Measurements from ENCODE around the gene BHLHE23.

BHLHE23 gene

GRCh38 chr20:63006540-63007359 lies at the start of gene BHLHE23:
TSS of gene BHLHE23 (minus strand) at chr20:63006964. CDS start at chr20:63006774, 190 bp downstream.
- peak in 1 of 56 donors; percentile 37 for DNase-seq

- DNase-seq, result peak in 2 of 56 donors; percentile 20 to 43
Measured at GRCh38 chr20:63055575-63056235, 48.9 kb upstream of the BHLHE23 start.

DNA sequence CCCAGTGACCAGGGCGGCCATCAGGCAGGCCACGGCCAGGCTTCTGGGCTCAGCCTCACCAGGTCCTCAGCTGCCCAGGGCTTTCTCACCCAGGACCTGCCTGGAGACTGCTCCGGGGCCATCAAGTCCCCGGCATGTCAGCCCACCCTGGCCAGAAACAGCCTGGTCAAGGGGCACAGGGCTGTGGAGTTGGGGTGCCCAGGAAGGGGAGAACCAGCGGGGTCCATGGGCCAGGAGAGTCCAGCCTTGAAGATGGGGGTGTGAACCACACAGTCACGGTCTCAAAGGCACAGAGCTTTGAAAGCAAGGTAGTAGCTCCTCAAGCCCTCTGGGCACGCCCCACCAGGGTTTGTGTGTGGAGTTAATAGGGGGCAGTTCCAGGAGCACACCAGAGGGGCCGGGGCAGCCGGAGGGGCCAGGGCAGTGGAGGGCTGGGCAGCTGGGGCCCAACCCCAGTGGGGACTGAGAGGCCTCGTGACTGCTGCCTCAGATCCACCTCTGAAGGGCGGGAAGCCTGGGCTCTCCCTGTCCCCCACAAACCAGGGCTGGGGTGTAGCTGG lies 48.0 kb upstream of the BHLHE23 start:
- no peak for DNase-seq

DNA sequence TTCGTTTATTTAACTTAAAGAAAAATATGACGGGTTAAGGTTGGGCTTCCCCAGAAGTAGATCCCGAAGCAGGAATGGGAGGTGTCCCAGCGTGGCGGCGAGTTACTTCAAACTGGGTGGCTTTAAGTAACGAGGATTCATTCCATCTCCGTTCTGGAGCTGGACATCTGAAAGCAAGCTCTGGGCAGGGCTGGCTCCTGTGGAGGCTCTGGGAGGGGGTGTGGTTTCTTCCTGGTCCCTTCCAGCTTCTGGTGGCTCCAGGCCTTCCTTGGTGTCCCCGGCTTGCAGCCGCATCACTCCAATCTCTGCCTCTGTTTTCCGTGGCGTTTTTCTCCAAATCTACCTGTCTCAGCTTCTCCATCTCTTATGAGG lies 47.3 kb upstream of the BHLHE23 start:
- no peak for DNase-seq

GRCh38 chr20:63053432-63054102 lies 46.8 kb upstream of the BHLHE23 start:
- DNase-seq, result peak in 9 of 56 donors; percentile 3 to 55 (median 29)

DNA sequence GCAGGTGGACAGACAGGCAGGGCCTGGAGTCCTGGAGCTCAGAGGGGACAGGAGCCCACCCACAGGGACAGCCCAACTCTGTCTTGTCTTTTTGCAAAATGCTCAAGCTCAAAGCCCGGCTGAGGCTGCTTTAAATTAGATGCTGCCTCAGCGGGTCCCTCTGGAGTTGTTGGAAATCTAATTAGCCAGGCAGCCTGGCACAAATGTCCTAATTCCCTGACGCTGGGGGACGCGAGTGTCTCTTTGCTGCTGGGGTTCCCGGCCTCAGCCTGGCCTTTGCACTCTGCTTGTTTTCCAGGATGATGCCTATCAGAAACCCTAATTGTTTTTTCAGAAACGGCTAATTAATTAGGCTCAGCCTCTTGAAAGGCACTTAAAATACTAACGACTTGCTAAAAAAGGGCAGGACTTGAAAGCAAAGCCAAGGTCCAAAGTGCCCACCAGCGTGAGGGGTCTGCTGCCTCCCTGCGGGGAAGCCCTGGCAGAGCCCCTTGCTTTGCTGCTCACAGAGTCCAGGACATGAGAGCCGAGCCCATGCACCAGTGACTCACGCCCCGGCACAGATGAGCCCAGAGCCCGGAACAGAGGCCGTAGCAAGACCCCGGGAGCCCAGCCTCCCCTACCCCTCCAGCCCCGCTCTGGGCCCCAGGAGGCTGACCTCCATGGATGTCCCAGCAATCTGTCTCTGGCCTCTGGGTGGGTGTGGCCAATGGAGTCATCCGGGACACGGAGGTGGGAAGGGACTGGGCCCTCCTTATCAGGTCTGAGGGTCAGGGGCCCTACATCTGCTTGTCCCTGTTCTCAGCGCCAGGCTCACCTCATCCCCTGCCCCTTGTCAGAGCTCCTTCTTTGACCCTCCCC lies 46.0 kb upstream of the BHLHE23 start:
- DNase-seq, result no peak

DNA sequence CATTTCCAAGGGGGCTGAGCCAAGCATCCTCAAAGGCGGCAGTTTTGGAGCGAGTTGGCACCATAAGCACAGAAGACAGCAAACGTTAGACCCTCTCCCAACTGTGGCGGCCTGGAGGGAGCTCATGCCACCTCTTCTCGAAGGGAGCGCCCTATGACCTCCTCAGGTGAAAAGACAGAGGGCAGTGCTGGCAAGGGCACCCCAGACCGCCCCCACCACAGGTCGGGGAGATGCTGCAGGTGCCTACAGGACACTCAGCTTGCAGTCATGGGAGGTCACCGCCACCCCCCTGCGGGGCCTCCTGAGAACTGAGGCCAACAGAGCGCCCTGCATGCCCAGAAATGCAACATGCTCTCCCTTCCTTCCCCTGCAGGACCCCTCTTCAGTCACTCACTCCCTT lies 45.1 kb upstream of the BHLHE23 start:
- DNase-seq, result no peak

GRCh38 chr20:63051186-63051860 lies 44.6 kb upstream of the BHLHE23 start:
- DNase-seq, result no peak

GRCh38 chr20:63050406-63050805 lies 43.6 kb upstream of the BHLHE23 start:
- DNase-seq, result no peak

DNA sequence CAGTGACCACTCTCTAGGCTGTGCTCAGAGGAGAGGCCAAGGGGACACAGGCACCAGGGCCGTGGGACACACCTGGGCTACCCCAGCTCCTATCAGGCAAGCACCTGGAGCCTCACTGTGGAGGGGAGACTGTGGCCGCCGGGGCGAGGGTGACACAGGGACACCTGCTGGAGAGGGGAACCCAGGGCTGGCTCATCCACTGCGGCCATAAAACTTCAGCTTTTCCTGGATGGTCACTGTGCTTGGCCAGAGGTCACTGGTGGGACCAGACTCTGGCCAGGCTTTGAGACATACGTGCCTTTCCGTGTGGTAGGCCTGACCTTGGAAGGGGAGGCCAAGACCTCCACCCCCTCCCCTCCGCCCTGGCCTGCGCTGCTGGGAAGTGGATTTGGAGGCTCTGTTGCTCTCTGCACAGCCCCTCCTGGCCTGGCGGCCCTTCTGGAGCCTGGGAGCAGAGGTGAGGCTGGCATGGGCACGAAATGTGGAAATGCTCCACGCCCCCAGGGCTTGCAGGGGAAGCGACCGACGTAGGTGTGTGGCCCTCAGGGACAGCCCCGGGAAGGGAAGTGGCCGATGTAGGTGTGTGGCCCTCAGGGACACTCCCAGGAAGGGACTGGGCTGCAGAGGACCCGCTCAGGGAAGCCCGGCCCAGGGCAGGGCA lies 42.9 kb upstream of the BHLHE23 start:
- DNase-seq, result no peak

DNA sequence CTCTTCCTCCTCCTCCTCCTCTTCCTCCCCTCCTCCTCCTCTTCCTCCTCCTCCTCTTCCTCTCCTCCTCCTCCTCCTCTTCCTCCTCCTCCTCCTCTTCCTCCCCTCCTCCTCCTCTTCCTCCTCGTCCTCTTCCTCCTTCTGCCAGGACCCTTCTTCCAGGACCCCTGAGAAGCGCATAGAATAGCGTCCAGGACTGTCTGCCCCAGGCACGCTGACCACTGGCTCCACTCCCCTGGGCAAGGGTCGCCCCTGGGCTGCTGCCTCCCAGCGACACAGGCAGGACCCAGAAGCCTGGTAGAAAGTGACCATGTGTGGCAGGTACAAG lies 42.4 kb upstream of the BHLHE23 start:
- no peak for DNase-seq

DNA sequence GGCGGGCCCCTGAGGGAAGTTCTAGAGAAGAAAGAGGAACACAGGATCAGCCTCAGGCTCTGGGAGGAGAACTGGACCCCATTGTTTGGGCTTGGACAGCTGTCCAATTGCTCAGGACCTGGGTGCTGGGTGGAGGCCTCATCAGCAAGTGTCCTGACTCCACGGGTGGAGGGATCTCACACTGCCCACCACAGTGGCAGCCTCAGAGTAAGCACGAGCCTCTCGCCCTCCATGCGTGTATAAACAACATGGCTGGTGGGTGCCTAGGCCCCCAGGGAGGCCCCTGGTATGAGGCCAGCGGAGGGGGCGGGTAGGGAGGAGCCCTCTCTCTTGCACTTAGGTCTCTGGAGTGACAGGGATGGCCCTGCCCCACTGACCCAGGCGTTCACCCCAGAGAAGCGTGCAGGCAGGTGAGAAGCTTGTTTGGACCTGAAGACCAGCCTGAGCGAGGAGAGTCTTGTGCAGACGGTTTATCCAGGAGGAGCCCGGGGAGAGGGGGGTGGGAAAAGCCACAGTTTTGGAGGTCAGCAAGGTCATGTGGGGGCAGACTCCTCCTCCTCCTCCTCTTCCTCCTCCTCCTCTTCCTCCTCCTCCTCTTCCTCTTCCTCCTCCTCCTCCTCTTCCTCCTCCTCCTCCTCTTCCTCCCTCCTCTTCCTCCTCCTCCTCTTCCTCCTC lies 41.9 kb upstream of the BHLHE23 start:
- DNase-seq, result no peak

GRCh38 chr20:63047946-63048345 lies 41.2 kb upstream of the BHLHE23 start:
- no peak for DNase-seq

DNA sequence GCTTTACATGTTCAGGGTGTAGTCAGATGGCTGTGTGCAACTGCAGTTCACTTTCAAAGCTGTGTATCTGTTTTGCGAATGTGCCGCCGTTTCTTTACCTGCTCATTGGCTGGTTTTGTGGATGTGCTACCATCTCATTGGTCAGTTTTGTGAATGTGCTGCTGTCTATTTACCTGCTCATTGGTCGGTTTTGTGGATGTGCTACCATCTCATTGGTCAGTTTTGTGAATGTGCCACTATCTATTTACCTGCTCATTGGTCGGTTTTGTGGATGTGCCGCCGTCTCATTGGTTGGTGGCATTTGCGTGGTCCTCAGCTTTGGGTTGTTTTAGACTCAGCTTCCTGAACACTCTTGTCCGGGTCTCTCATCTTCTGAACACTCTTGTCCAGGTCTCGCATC lies 40.5 kb upstream of the BHLHE23 start:
- DNase-seq, result no peak

GRCh38 chr20:63046841-63047240 lies 40.1 kb upstream of the BHLHE23 start:
- no peak for DNase-seq

DNA sequence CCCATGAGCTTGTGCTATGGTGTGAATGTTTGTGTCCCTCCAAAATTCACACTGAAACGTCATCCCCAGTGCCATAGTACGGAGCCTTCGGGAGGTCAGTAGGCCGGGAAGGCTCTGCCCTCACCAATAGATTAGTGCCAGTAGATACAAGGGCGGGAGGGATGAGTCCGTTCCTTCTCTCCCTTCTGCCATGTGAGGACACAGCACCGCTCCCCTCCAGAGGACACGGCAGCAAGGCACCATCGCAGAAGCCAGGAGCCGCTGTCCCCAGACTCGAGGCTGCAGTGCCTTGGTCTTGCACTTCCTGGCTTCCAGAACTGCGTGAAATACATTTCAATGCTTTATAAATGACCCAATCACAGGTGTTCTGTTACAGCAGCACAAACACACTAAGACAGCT lies 39.2 kb upstream of the BHLHE23 start:
- no peak for DNase-seq

DNA sequence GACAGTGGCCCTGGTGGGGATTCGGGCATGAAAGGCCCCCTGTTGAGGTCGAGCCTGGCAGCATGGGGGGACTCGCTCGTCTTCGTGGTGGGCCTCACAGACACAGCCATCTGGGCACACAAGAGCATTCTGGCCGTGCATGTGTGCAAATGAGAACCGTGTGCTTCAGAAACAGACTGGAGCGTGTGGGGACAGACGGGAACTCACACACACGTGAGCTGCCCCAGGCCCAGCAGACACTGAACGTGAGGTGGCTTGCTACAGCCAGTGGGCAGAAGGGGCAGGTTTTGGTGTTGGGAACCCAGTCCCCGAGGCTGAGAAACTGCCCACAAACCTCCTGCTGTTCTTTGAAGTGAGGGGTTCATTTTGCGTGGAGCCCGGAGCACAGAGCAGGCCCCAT lies 38.6 kb upstream of the BHLHE23 start:
- no peak for DNase-seq

- no peak for DNase-seq
Measured at GRCh38 chr20:63044605-63045004, 37.8 kb upstream of the BHLHE23 start.

DNA sequence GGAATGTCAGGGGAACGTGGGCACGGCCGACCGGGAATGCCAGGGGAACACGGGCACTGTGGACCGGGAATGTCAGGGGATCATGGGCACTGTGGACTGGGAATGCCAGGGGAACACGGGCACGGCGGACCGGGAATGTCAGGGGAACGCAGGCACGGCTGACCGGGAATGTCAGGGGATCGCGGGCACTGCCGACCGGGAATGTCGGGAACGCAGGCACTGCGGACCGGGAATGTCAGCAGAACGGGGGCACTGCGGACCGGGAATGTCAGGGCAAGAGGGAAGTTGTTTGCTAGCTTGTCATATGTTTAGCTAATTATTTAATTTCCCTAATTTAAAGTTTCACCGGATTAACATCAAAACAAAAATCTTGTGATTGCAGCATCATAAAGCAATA lies 37.4 kb upstream of the BHLHE23 start:
- no peak for DNase-seq
